NOMO-1 treated with DMSO at 0.1 percent for 48 hours (cell line): ENCODE results near the gene ITGB8.

Source experiments
- DNase-seq: peaks from one replicate; lab custom pipeline; 2025; ENCODE audit not compliant: unreplicated experiment; lab: John Stamatoyannopoulos, UW

Gene ITGB8

GRCh38 chr7:20376796-20377195 lies 46.1 kb downstream of the ITGB8 start:
- no peak for DNase-seq

- DNase-seq = no peak
These were observed 50.8 kb downstream of the ITGB8 start for GRCh38 chr7:20381406-20382034.

- DNase-seq = no peak
These were observed 52.7 kb downstream of the ITGB8 start for GRCh38 chr7:20383351-20383750.

DNA sequence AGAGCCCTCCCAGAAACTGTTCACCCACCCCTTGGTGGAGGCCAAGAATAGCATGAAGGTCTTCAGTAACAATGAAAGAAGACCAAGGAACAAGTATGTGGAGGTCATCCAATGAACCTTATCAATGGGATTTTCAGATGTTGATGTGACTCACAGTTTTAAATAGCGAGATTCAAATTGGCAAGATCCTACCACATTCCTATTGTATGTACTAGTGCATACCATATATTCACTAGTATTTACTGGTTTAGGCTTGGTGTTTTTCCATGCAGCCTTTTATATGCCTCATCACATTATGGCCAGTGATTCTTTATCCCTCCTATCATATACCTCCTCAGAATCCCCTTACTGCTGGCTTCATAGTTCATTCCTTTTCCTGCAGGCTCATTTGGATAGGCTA lies 54.4 kb downstream of the ITGB8 start:
- no peak for DNase-seq

DNA sequence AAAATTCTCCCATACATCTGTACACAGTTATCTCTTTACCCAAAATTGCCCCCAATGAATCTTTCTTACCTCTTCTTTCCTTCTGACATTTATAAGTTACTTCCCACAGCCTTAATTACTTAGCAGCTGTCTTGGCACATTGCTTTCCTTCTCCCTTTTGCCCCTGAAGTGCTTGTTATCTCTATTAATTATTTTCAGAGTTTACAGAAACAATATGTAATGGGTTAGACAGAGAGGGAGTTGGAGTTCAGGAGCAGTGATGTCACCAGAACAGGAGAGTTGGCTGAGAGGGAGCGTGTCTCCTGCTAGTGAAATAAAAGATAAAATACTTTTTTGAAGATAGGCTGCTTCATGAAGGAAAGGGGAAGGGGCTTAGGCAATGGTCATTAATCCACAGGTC lies 57.4 kb downstream of the ITGB8 start:
- DNase-seq = no peak

- DNase-seq = peak; percentile 95
These were observed 58.5 kb downstream of the ITGB8 start for GRCh38 chr7:20389192-20389591.

DNA sequence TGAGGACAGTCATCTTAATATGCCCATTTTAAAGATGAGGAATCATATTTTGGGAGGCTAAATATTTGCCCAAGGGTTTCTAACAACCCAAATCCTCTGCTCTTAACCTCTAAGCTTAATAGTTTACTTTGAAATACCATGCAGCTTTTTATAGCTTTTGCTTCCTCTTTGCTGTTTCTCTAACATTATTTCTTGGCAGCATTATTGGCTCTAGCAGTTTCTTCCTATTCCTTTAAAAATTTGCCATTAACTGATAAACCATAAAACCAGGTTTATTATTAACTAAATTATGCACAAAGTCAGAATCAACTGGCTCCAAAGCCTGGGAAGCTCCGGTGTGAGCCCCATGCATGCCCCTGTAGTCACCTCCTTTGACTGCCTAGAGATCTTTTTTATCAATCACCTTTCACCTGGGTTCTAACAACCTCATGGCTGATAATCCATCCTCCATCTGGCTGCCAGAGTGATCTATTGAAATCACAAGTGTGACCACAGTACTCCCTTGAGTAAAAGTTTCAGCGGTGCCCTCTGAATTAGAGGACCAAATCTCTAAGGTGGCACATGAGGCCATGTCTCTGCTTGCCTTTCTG lies 62.4 kb downstream of the ITGB8 start:
- DNase-seq = peak; percentile 37

DNA sequence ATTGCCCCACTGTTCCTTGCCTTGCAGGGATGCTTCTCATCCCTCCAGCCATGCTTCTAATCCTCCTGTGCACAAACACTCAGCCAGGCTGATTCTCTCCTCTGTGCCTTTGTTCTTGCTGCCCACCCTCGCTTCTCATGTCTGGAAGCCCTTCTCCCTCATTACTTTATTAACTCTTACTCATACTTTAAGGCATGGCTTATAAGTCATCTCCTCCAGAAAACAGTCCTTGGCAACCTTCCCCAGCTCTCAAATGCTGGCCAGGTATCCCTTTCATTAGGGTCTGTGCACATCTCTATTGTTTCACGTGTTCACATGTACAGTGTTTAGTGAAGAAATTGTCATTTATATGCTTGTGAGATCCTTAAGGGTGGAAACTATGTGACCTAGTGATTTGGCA lies 62.9 kb downstream of the ITGB8 start:
- DNase-seq = no peak

- no peak for DNase-seq
These were observed 63.6 kb downstream of the ITGB8 start for GRCh38 chr7:20394284-20394683.

GRCh38 chr7:20395104-20395503 lies 64.4 kb downstream of the ITGB8 start:
- peak; percentile 51 for DNase-seq

- no peak for DNase-seq
These were observed 64.8 kb downstream of the ITGB8 start for GRCh38 chr7:20395511-20395910.

- DNase-seq = no peak
These were observed 68.8 kb downstream of the ITGB8 start for GRCh38 chr7:20399521-20399920.

GRCh38 chr7:20401861-20402746 lies 71.4 kb downstream of the ITGB8 start:
- DNase-seq = no peak

GRCh38 chr7:20402747-20403230 lies 72.1 kb downstream of the ITGB8 start:
- DNase-seq = no peak

DNA sequence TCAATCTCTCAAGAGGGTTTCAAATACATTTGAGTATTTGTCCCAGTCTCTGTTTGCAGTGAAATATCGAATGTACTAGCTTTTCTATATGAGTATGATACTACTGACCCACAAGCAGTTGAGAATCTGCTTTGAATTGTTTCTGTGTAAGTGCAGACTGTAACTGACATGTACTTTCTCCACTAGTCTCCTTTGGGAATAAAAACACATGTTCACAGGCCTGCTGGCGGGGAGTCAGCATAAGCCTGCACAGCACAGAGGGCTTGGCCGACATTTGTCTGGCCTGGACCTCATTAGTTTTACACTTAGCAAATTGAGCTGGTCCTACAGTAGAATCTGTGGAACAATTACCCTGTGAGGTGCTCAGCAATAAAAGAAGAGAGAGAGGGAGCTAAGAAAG lies 72.6 kb downstream of the ITGB8 start:
- DNase-seq = no peak

- no peak for DNase-seq
These were observed 73.6 kb downstream of the ITGB8 start for GRCh38 chr7:20404320-20404719.

GRCh38 chr7:20407585-20408466 lies 77.1 kb downstream of the ITGB8 start:
- DNase-seq = no peak

- DNase-seq = peak; percentile 22
These were observed 77.7 kb downstream of the ITGB8 start for GRCh38 chr7:20408467-20408826.

DNA sequence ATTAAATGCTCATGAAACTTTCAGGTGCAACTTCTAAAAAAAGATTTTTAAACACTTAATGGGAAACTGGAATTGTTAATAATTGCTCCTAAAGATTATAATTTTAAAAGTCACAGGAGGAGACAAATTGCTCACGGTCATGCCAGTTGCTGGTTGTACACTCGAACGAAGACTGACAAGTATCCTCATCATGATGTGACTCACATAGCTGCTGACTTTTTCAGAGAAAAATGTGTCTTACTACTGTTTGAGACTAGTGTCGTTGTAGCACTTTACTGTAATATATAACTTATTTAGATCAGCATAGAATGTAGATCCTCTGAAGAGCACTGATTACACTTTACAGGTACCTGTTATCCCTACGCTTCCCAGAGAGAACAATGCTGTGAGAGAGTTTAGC lies 79.3 kb downstream of the ITGB8 start:
- DNase-seq = no peak

- no peak for DNase-seq
These were observed 80.7 kb downstream of the ITGB8 start for GRCh38 chr7:20411372-20411771.

DNA sequence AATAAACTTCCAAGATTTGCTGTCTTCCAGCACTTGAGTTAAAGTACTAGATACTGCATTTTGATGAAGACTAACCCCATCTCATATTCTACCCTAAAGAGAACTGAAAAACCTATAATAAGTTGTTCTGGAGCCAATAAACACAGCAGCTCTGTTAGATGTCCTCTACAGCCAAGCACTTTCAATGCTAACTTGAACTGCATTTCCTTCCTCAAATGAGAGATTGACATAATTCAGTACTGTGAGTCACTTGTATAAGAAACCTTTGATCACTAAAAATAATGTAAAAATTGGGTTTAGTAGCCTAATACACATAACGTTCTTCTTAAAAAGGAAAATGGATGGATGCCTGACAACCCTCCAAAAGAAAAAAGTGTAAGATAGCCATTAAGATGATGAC lies 81.3 kb downstream of the ITGB8 start:
- DNase-seq = peak; percentile 46
